ENCODE data around the gene MCFD2. TPM values are rescaled to one million over a fixed set of nuclear protein-coding genes. Genes with fewer than 3 reads are reported as not detected.

Gene MCFD2
- total RNA-seq, 1 experiment from 2014 or later, result 47.6 TPM

GRCh38 chr2:46956981-46957531, 41.5 kb upstream of the MCFD2 start:
- Histone ChIP-seq H4K20me1 (ENCODE audit: insufficient read depth, low read depth, low read length) (no peaks in the 10 kb centered on the region), H3K4me3 (ENCODE audit: low read length) (no peak overlapping the region), H3K36me3 (ENCODE audit: insufficient read depth, low read length) (peaks cover 30% of the 10 kb centered on the region), H3K9ac (ENCODE audit: low read length) (no peak overlapping the region), H3K9me2 (replicated peaks; ENCODE audit: insufficient read depth, low read length) (no peaks in the 10 kb centered on the region), H3K27ac (ENCODE audit: low read length) (no peak overlapping the region), H3K27me3 (ENCODE audit: low read length) (no peaks in the 10 kb centered on the region), H2AFZ (ENCODE audit: low read length) (no peak overlapping the region), H3K4me1 (ENCODE audit: low read length) (peaks cover 6% of the 10 kb centered on the region), H3K79me2 (ENCODE audit: low read length) (peaks cover 58% of the 10 kb centered on the region), H3K9me3 (ENCODE audit: low read length) (no peaks in the 10 kb centered on the region), H3K4me2 (ENCODE audit: low read depth, low read length, poor library complexity, severe bottlenecking) (no peak overlapping the region)
- no peak for DNase-seq

GRCh38 chr2:46955764-46956163, 40.2 kb upstream of the MCFD2 start:
- Histone ChIP-seq H3K9me2 (replicated peaks; ENCODE audit: insufficient read depth, low read length) (no peaks in the 10 kb centered on the region), H3K9ac (ENCODE audit: low read length) (no peak overlapping the region), H3K79me2 (ENCODE audit: low read length) (peaks cover 60% of the 10 kb centered on the region), H3K4me2 (ENCODE audit: low read depth, low read length, poor library complexity, severe bottlenecking) (no peak overlapping the region), H3K27ac (ENCODE audit: low read length) (no peak overlapping the region), H3K36me3 (ENCODE audit: insufficient read depth, low read length) (peaks cover 34% of the 10 kb centered on the region), H3K27me3 (ENCODE audit: low read length) (no peaks in the 10 kb centered on the region), H3K9me3 (ENCODE audit: low read length) (no peaks in the 10 kb centered on the region), H3K4me3 (ENCODE audit: low read length) (no peak overlapping the region), H2AFZ (ENCODE audit: low read length) (no peak overlapping the region), H4K20me1 (ENCODE audit: insufficient read depth, low read depth, low read length) (no peaks in the 10 kb centered on the region), H3K4me1 (ENCODE audit: low read length) (peaks cover 10% of the 10 kb centered on the region)
- DNase-seq, result no peak

GRCh38 chr2:46954951-46955571, 39.5 kb upstream of the MCFD2 start:
- Histone ChIP-seq H4K20me1 (ENCODE audit: insufficient read depth, low read depth, low read length) (no peaks in the 10 kb centered on the region), H3K9ac (ENCODE audit: low read length) (no peak overlapping the region), H3K79me2 (ENCODE audit: low read length) (peaks cover 61% of the 10 kb centered on the region)

GRCh38 chr2:46952171-46952570, 36.6 kb upstream of the MCFD2 start:
- H3K27me3 ChIP-seq (ENCODE audit: low read length), result no peaks in the 10 kb centered on the region
- H3K4me3 ChIP-seq (ENCODE audit: low read length), result no peak overlapping the region
- H3K9me3 ChIP-seq (ENCODE audit: low read length), result no peaks in the 10 kb centered on the region
- H3K36me3 ChIP-seq (ENCODE audit: insufficient read depth, low read length), result peaks cover 35% of the 10 kb centered on the region
- H3K4me1 ChIP-seq (ENCODE audit: low read length), result peaks cover 41% of the 10 kb centered on the region
- no peak overlapping the region for H2AFZ ChIP-seq (ENCODE audit: low read length)
- no peak overlapping the region for H3K4me2 ChIP-seq (ENCODE audit: low read depth, low read length, poor library complexity, severe bottlenecking)
- no peaks in the 10 kb centered on the region for H4K20me1 ChIP-seq (ENCODE audit: insufficient read depth, low read depth, low read length)
- H3K9me2 ChIP-seq (replicated peaks; ENCODE audit: insufficient read depth, low read length), result no peaks in the 10 kb centered on the region
- H3K9ac ChIP-seq (ENCODE audit: low read length), result no peak overlapping the region
- peaks cover 80% of the 10 kb centered on the region for H3K79me2 ChIP-seq (ENCODE audit: low read length)
- H3K27ac ChIP-seq (ENCODE audit: low read length), result no peak overlapping the region
- no peak for DNase-seq

More at GRCh38 chr2:46954951-46955571, 39.5 kb upstream of the MCFD2 start:
- DNase-seq, result no peak
- Histone ChIP-seq H3K27me3 (ENCODE audit: low read length) (no peaks in the 10 kb centered on the region), H3K4me2 (ENCODE audit: low read depth, low read length, poor library complexity, severe bottlenecking) (no peak overlapping the region), H3K9me2 (replicated peaks; ENCODE audit: insufficient read depth, low read length) (no peaks in the 10 kb centered on the region), H3K27ac (ENCODE audit: low read length) (no peak overlapping the region), H3K4me3 (ENCODE audit: low read length) (no peak overlapping the region), H3K4me1 (ENCODE audit: low read length) (peaks cover 17% of the 10 kb centered on the region), H3K9me3 (ENCODE audit: low read length) (no peaks in the 10 kb centered on the region), H3K36me3 (ENCODE audit: insufficient read depth, low read length) (peaks cover 39% of the 10 kb centered on the region), H2AFZ (ENCODE audit: low read length) (no peak overlapping the region)

GRCh38 chr2:46951290-46952064, 35.9 kb upstream of the MCFD2 start:
- no peak for DNase-seq
- Histone ChIP-seq H3K4me3 (ENCODE audit: low read length) (no peak overlapping the region), H3K36me3 (ENCODE audit: insufficient read depth, low read length) (peaks cover 32% of the 10 kb centered on the region), H3K4me2 (ENCODE audit: low read depth, low read length, poor library complexity, severe bottlenecking) (no peak overlapping the region), H3K27me3 (ENCODE audit: low read length) (no peaks in the 10 kb centered on the region), H3K9ac (ENCODE audit: low read length) (no peak overlapping the region), H2AFZ (ENCODE audit: low read length) (no peak overlapping the region), H3K27ac (ENCODE audit: low read length) (no peak overlapping the region; the same call in 1 of the 2 replicates), H3K79me2 (ENCODE audit: low read length) (peaks cover 81% of the 10 kb centered on the region), H4K20me1 (ENCODE audit: insufficient read depth, low read depth, low read length) (no peaks in the 10 kb centered on the region), H3K9me3 (ENCODE audit: low read length) (no peaks in the 10 kb centered on the region), H3K9me2 (replicated peaks; ENCODE audit: insufficient read depth, low read length) (no peaks in the 10 kb centered on the region), H3K4me1 (ENCODE audit: low read length) (peaks cover 48% of the 10 kb centered on the region)

GRCh38 chr2:46950314-46950713, 34.7 kb upstream of the MCFD2 start:
- Histone ChIP-seq H3K27ac (ENCODE audit: low read length) (peak overlapping the region; percentile 43; the same call in 1 of the 2 replicates), H3K4me1 (ENCODE audit: low read length) (peaks cover 55% of the 10 kb centered on the region), H3K9ac (ENCODE audit: low read length) (no peak overlapping the region), H3K36me3 (ENCODE audit: insufficient read depth, low read length) (peaks cover 34% of the 10 kb centered on the region), H3K4me3 (ENCODE audit: low read length) (no peak overlapping the region), H4K20me1 (ENCODE audit: insufficient read depth, low read depth, low read length) (no peaks in the 10 kb centered on the region), H3K9me3 (ENCODE audit: low read length) (no peaks in the 10 kb centered on the region), H3K4me2 (ENCODE audit: low read depth, low read length, poor library complexity, severe bottlenecking) (no peak overlapping the region), H3K79me2 (ENCODE audit: low read length) (peaks cover 89% of the 10 kb centered on the region), H3K9me2 (replicated peaks; ENCODE audit: insufficient read depth, low read length) (no peaks in the 10 kb centered on the region), H2AFZ (ENCODE audit: low read length) (no peak overlapping the region), H3K27me3 (ENCODE audit: low read length) (no peaks in the 10 kb centered on the region)
- no peak for DNase-seq

- Histone ChIP-seq H3K9me2 (replicated peaks; ENCODE audit: insufficient read depth, low read length) (no peaks in the 10 kb centered on the region), H3K4me3 (ENCODE audit: low read length) (no peak overlapping the region), H3K27me3 (ENCODE audit: low read length) (no peaks in the 10 kb centered on the region), H4K20me1 (ENCODE audit: insufficient read depth, low read depth, low read length) (no peaks in the 10 kb centered on the region), H3K9ac (ENCODE audit: low read length) (no peak overlapping the region), H3K36me3 (ENCODE audit: insufficient read depth, low read length) (peaks cover 40% of the 10 kb centered on the region), H3K4me2 (ENCODE audit: low read depth, low read length, poor library complexity, severe bottlenecking) (peak overlapping the region; percentile 36), H3K9me3 (ENCODE audit: low read length) (no peaks in the 10 kb centered on the region), H3K79me2 (ENCODE audit: low read length) (peaks cover 95% of the 10 kb centered on the region), H3K4me1 (ENCODE audit: low read length) (peaks cover 74% of the 10 kb centered on the region), H3K27ac (ENCODE audit: low read length) (no peak overlapping the region), H2AFZ (ENCODE audit: low read length) (no peak overlapping the region)
- no peak for DNase-seq
Measured at GRCh38 chr2:46947841-46948240, 32.2 kb upstream of the MCFD2 start.

GRCh38 chr2:46945671-46946070, 30.1 kb upstream of the MCFD2 start:
- Histone ChIP-seq H2AFZ (ENCODE audit: low read length) (no peak overlapping the region), H3K27me3 (ENCODE audit: low read length) (no peaks in the 10 kb centered on the region), H3K9me2 (replicated peaks; ENCODE audit: insufficient read depth, low read length) (no peaks in the 10 kb centered on the region), H3K27ac (ENCODE audit: low read length) (no peak overlapping the region), H3K36me3 (ENCODE audit: insufficient read depth, low read length) (peaks cover 24% of the 10 kb centered on the region), H3K9me3 (ENCODE audit: low read length) (no peaks in the 10 kb centered on the region), H3K4me1 (ENCODE audit: low read length) (peaks cover 73% of the 10 kb centered on the region), H3K79me2 (ENCODE audit: low read length) (peaks cover 91% of the 10 kb centered on the region), H3K4me2 (ENCODE audit: low read depth, low read length, poor library complexity, severe bottlenecking) (no peak overlapping the region), H4K20me1 (ENCODE audit: insufficient read depth, low read depth, low read length) (no peaks in the 10 kb centered on the region), H3K4me3 (ENCODE audit: low read length) (no peak overlapping the region), H3K9ac (ENCODE audit: low read length) (no peak overlapping the region)
- no peak for DNase-seq

All from Karpas-422 (cell line).